Lower leg skin (tissue), 4 donors: ENCODE results near the gene ZCCHC17. TPM values are rescaled to one million over a fixed set of nuclear protein-coding genes. Genes with fewer than 3 reads are reported as not detected.

ENCODE experiments used
- DNase-seq, 2 donors: peaks; one replicate each; pipeline ENCODE4 v3.0.0-alpha.2; 2019; ENCODE audit warnings: low spot score in 2 of 2
- H3K4me3 ChIP-seq: fragments of 200-600 bp; sonication (generic); 2 replicates; pipeline ENCODE4 v1.5.1; 2017; ENCODE audit warnings: mild to moderate bottlenecking, low read depth; ENCODE audit not compliant: poor library complexity, severe bottlenecking
- POLR2A ChIP-seq, 2 donors: fragments of 450-650 bp; IDR thresholded peaks; one replicate each; pipeline ENCODE4 v1.6.1; 2016 to 2017; ENCODE audit warnings: antibody characterized with exemption in 2 of 2, mild to moderate bottlenecking in 1 of 2, moderate library complexity in 1 of 2
- WGBS, 2 donors: methylation state at CpG; one replicate each; pipeline ENCODE4 v1.1.5; 2018; 5-methylcytosine and 5-hydroxymethylcytosine counted together
- intact Hi-C: fragments of 100-400 bp; cut with DNase I; formaldehyde crosslinking; loops from one replicate; pipeline ENCODE4 v1.15.0; 2023; ENCODE audit warnings: low total_unique reads
- total RNA-seq, 4 donors: library from RNA; depleted of rRNA; stranded (reverse); fragments of >200 nt; gene quantifications; one replicate each; pipeline ENCODE4 v1.1.0, GENCODE V29; 2016
- TF ChIP-seq, protein P1 (sequence below), 3 donors: fragments of 450-650 bp; IDR thresholded peaks; one replicate each; pipeline ENCODE4 v1.5.1; 2016; ENCODE audit warnings: antibody characterized with exemption in 3 of 3, mild to moderate bottlenecking in 3 of 3, moderate library complexity in 2 of 3

The ZCCHC17 gene
- total RNA-seq, 4 donors from 2014 or later, result 14.9 to 23.2 (median 17.6) TPM

DNA sequence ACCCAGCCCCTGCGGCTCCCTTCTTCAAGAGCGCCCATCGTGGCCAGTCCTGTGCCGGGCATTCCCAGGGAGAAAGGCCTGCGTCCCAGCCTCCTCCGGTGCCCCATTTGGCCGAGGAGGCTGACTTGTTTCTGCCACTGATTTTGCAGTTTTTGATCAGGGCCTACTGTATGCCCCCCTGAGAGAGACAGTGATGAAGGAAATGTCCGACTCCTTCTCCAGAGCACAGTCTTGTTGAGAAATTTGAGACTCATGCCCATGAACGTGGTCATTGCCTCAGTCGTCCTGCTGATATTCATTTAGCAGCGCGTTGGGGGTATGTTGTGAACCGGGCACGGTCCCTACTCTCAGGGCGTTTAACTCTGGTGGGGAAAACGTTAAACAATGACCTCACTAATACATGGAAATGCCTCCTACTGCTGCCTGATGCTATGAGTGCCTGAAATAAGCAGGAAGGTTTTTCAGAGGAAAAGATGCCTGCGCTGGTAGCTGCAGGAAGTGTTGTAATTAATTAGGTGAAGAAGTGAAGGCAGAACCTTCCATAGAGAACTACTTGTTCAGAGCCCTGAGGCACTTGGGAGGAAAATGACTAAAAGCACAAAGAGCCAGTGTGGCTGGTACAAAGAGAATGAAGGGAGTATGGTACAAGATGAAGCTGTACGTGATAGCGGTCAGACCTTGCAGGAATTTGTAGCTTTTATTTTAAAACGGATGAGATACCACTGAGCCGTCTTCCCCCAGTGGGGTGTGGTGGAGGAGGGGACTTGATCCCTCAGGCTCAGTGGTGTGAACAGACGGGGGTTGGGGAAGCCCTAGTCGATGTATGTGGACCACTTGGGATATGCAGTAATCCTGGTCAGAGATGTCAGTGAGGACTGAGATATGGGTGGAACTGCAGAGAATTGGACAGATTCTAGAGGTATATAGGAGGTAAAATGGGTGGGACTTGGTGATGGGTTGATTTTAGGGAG lies 730 bp downstream of the ZCCHC17 start:
- WGBS, 2 donors, result 2 to 4% methylated on average over 23 of the region's 23 CpGs
- intact Hi-C loops, result no loop called here
- H3K4me3 ChIP-seq, result peak overlapping the region; percentile 91
- no peak for DNase-seq
- TF ChIP-seq, protein P1, sequence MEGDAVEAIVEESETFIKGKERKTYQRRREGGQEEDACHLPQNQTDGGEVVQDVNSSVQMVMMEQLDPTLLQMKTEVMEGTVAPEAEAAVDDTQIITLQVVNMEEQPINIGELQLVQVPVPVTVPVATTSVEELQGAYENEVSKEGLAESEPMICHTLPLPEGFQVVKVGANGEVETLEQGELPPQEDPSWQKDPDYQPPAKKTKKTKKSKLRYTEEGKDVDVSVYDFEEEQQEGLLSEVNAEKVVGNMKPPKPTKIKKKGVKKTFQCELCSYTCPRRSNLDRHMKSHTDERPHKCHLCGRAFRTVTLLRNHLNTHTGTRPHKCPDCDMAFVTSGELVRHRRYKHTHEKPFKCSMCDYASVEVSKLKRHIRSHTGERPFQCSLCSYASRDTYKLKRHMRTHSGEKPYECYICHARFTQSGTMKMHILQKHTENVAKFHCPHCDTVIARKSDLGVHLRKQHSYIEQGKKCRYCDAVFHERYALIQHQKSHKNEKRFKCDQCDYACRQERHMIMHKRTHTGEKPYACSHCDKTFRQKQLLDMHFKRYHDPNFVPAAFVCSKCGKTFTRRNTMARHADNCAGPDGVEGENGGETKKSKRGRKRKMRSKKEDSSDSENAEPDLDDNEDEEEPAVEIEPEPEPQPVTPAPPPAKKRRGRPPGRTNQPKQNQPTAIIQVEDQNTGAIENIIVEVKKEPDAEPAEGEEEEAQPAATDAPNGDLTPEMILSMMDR (IDR thresholded peaks at IDR 0.05), result no peak
- no peak for TF ChIP-seq POLR2A (IDR thresholded peaks at IDR 0.05)

DNA sequence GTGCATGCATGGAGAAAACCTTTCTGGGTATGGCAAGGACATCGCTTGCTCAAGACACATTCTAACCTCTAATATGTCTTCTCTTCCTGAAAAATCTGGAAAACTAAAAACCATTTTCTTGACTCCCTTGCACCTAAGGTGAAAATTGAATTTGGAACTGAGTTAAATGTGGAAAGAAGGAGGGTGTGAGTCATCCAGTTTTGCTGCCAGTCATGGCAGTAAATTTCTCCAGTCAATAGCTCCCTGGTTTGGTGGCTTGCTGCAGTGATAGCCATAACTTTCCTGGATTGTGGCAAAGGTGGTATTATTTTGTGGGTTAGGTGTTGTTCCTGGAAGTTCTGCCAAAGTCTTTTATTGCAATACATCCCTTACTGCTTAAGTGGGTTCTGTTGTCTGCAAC lies 2.5 kb downstream of the ZCCHC17 start:
- DNase-seq, result no peak
- TF ChIP-seq POLR2A (IDR thresholded peaks at IDR 0.05), result no peak
- TF ChIP-seq, protein P1 (IDR thresholded peaks at IDR 0.05), result no peak
- no peak overlapping the region for H3K4me3 ChIP-seq
- intact Hi-C loops, result no loop called here
- 90 to 95% methylated on average over 1 of the region's 1 CpG for WGBS, 2 donors

DNA sequence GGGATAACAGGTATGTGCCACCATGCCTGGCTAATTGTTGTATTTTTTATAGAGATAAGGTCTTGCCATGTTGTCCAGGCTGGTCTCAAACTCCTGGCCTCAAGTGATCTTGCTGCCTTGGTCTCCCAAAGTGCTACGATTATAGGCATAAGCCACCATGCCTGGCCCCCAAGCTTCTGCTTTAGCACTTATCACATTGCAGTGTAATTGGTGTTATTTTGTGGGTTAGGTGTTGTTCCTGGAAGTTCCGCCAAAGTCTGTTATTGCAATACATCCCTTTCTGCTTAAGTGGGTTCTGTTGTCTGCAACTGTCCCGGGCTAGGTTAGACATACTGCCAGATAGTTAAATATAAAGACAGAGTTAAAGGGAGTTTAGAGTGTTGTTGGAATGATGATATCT lies 3.4 kb downstream of the ZCCHC17 start:
- intact Hi-C loops, result no loop called here
- 89 to 92% methylated on average over 3 of the region's 3 CpGs for WGBS, 2 donors
- no peak overlapping the region for H3K4me3 ChIP-seq
- no peak for DNase-seq
- TF ChIP-seq POLR2A (IDR thresholded peaks at IDR 0.05), result no peak
- TF ChIP-seq, protein P1 (IDR thresholded peaks at IDR 0.05), result no peak

DNA sequence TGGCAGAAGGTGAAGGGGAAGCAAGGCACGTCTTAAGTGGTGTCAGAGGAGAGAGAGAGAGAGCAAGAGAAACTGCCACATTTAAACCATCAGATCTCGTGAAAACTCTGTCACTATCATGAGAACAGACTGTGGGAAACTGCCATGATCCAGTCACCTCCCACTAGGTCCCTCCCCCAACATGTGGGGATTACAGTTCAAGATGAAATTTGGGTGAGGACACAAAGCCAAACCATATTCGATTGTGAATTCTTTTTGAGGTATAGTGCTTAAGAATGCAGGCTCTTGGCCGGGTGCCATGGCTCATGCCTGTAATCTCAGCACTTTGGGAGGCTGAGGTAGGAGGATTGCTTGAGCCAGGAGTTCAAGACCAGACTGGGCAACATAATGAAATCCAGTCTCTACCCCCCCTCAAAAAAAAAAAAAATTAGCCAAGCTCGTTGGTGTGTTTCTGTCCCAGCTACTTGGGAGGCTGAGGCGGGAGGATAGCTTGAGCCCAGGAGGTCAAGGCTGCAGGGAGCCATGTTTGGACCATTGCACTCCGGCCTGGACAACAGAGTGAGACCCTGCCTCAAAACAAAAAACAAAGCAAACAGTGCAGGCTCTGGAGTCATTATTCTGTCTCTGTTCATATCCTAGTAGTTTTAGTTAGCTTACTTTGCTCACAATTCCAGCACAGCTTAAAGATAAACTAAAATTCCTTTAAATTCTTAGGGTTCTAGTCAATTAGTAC lies 6.0 kb downstream of the ZCCHC17 start:
- no peak for DNase-seq
- 82% methylated on average over 7 of the region's 7 CpGs for WGBS, 2 donors
- no peak overlapping the region for H3K4me3 ChIP-seq
- TF ChIP-seq, protein P1 (IDR thresholded peaks at IDR 0.05), result no peak
- TF ChIP-seq POLR2A (IDR thresholded peaks at IDR 0.05), result no peak
- intact Hi-C loops, result no loop called here

DNA sequence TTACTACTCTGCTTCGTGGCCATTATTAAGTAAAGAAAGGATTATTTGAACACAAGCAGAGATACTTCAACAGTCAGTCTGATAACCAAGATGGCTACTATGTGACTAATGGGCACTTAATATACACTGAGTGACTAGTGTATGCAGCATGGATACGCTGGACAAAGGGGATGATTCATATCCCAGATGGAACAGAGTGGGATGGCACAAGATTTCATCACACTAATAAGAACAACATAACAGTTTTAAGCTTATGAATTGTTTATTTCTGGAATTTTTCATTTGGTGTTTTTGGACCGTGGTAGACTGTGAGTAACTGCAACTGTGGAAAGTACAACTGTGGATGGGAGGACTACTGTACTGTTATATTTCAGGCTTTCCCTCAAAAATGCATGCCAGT lies 9.4 kb downstream of the ZCCHC17 start:
- 73 to 77% methylated on average over 3 of the region's 3 CpGs for WGBS, 2 donors
- H3K4me3 ChIP-seq, result no peak overlapping the region
- no peak for DNase-seq
- intact Hi-C loops, result no loop called here
- TF ChIP-seq, protein P1 (IDR thresholded peaks at IDR 0.05), result no peak
- no peak for TF ChIP-seq POLR2A (IDR thresholded peaks at IDR 0.05)
